Left ventricle myocardium inferior (tissue), 1 donor: Measurements from ENCODE around the gene WNT11. TPM values are rescaled to one million over a fixed set of nuclear protein-coding genes. Genes with fewer than 3 reads are reported as not detected.

ENCODE experiments used
- DNase-seq: peaks from one replicate; pipeline ENCODE4 v3.0.0-alpha.2; 2020
- H3K27ac ChIP-seq: fragments of 200-600 bp; replicated peaks from 2 replicates; pipeline ENCODE4 v1.8.0; 2021
- H3K27me3 ChIP-seq: fragments of 200-600 bp; 2 replicates; pipeline ENCODE4 v1.8.0; 2021; ENCODE audit warnings: low read depth
- H3K36me3 ChIP-seq: fragments of 200-600 bp; 2 replicates; pipeline ENCODE4 v1.8.0; 2021
- H3K4me1 ChIP-seq: fragments of 200-600 bp; 2 replicates; pipeline ENCODE4 v1.8.0; 2021
- H3K4me3 ChIP-seq: fragments of 200-600 bp; 2 replicates; pipeline ENCODE4 v1.8.0; 2021; ENCODE audit warnings: mild to moderate bottlenecking, moderate library complexity
- H3K9me3 ChIP-seq: fragments of 200-600 bp; replicated peaks from 2 replicates; pipeline ENCODE4 v1.8.0; 2021
- CTCF ChIP-seq: fragments of 200-600 bp; IDR thresholded peaks from 2 replicates; pipeline ENCODE4 v1.8.0; 2021; ENCODE audit warnings: antibody characterized with exemption, mild to moderate bottlenecking, borderline replicate concordance
- intact Hi-C: fragments of 100-400 bp; cut with micrococcal nuclease; formaldehyde crosslinking; loops from one replicate; pipeline ENCODE4 v1.11.0; 2022
- total RNA-seq: library from RNA; stranded (reverse); fragmentation: NEBNext Ultra II Directional; extraction: Animal tissue kit (Norgen Biotek cat#: 25700); gene quantifications from one replicate; pipeline ENCODE4 v1.2.1, GENCODE V29; 2021
- donor health status: DM: no; HTN: yes; CAD: no; lungs with severe emphysema.

Gene WNT11
- total RNA-seq, 1 donor from 2014 or later = 22.7 TPM

DNA sequence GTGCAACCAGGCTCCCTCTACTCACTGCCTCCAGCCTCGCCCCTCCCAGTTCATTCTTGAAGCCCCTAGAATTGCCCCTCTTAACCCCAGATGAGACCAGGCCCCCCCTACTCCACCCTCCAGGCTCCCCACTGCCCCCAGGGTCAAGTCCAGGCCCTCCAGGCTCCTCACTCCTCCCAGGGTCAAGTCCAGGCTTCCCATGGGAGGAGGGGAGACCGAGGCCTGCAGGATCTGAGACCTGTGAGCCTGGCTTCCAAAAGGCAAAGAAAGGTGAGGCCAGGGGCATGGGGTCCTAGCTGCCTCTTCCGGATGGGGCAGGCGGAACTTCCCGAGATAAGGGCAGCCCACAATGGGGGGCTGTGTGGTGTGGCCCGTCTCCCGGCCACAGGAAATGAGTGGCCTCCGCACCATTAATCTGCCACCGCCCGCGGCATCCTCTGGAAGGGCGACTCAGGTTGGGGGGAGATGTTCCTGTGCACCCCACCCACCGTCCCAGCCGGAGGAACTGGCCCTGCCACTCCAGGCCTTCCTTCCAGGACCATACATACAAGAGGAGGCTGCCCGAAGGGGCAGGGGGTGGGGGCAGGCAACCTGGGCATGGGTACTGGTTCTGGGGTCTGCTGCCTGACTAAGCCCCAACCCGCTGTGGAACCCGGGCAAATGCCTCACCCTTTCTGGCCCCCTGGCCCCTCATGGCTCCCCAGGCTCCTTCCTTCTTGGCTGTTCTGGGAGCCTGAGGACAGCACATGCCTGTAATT lies 35.1 kb upstream of the WNT11 start:
- H3K9me3 ChIP-seq = no peaks in the 10 kb centered on the region
- peaks cover 4% of the 10 kb centered on the region for H3K4me1 ChIP-seq
- peaks cover 36% of the 10 kb centered on the region for H3K27me3 ChIP-seq
- intact Hi-C loops = no loop called here
- TF ChIP-seq CTCF = no peak
- H3K36me3 ChIP-seq = no peaks in the 10 kb centered on the region
- DNase-seq = no peak
- no peak overlapping the region for H3K4me3 ChIP-seq
- no peak overlapping the region for H3K27ac ChIP-seq

DNA sequence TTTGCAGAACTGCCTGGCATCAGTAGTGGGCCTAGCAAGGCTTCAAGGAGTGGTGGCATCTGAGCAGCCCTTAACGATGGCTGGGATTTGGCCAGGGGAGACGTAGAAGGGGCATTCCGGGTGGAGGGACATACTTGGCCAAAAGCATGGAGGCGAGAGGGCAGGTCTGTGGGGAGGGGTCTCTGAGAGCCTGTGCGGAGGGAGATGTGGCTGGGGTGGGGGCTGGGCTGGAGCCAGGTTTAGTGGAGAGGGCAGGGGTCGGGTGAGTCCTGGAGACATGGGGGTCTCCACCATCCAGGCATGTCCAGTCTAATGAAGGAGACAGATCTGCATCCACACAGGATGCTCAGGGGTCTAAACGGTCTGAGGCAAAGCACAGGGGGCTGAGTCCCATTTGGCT lies 34.4 kb upstream of the WNT11 start:
- intact Hi-C loops = no loop called here
- DNase-seq = no peak
- TF ChIP-seq CTCF = no peak
- peaks cover 10% of the 10 kb centered on the region for H3K4me1 ChIP-seq
- H3K4me3 ChIP-seq = no peak overlapping the region
- no peak overlapping the region for H3K27ac ChIP-seq
- H3K36me3 ChIP-seq = no peaks in the 10 kb centered on the region
- peaks cover 36% of the 10 kb centered on the region for H3K27me3 ChIP-seq
- H3K9me3 ChIP-seq = no peaks in the 10 kb centered on the region

GRCh38 chr11:76240161-76240540 lies 33.8 kb upstream of the WNT11 start:
- no peak overlapping the region for H3K4me3 ChIP-seq
- peaks cover 15% of the 10 kb centered on the region for H3K4me1 ChIP-seq
- peaks cover 36% of the 10 kb centered on the region for H3K27me3 ChIP-seq
- no peaks in the 10 kb centered on the region for H3K9me3 ChIP-seq
- intact Hi-C loops = no loop called here
- TF ChIP-seq CTCF = no peak
- DNase-seq = no peak
- H3K36me3 ChIP-seq = no peaks in the 10 kb centered on the region
- no peak overlapping the region for H3K27ac ChIP-seq

DNA sequence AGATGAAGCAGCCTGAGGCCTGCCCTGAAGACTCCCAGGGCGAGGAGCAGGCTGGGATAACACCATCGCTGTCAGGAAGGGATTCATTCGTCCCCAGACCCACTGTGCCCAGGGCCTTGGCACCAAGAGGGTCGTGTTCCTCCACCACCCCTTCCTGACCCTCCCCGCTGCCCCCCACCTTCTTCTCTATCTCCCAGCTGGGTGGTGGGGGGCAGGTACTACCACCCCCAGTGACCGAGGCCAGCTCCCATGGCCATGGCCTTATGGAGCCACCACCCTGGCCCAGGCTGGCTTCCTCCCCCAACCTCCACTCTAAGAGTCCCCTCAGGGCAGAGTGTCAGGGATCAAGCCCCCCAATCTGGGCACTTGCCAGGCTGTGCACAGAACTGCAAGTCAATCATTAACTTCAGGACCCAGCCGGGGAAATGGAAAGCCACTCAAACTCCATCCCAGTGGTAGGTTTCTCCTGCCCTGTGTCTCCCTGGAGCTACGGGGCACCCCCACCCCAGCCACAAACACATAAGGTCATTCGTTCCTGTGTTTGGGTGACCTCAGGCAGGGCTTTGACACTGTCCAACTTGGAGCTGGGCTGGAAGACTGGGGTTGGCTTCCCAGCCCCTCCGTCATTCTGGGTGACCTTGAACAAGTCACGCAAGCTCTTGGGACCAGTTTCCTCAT lies 33.3 kb upstream of the WNT11 start:
- peaks cover 34% of the 10 kb centered on the region for H3K27me3 ChIP-seq
- H3K9me3 ChIP-seq = no peaks in the 10 kb centered on the region
- DNase-seq = peak; percentile 10
- TF ChIP-seq CTCF = no peak
- peaks cover 20% of the 10 kb centered on the region for H3K4me1 ChIP-seq
- H3K27ac ChIP-seq = no peak overlapping the region
- no peaks in the 10 kb centered on the region for H3K36me3 ChIP-seq
- H3K4me3 ChIP-seq = no peak overlapping the region
- intact Hi-C loops = no loop called here

DNA sequence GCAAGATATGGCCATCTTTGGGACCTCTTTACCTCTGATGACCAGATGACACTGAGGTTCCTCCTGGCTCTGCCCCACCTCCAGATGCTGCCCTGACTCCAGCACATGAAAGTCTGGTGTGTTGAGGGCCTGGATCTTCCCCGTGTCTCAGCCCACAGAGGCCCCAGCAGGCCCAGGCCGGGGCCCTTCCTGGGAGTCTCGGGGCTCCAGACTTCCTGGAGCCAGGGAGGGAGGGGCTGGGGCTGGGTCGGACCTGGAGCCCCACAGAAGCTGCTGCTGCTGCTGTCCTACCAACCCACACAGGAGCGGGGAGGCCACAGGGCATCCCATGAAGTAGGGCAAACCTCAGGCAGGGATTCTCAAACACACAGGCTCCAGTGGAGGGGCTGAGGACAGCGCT lies 32.2 kb upstream of the WNT11 start:
- H3K9me3 ChIP-seq = no peaks in the 10 kb centered on the region
- peaks cover 24% of the 10 kb centered on the region for H3K27me3 ChIP-seq
- no peaks in the 10 kb centered on the region for H3K36me3 ChIP-seq
- intact Hi-C loops = no loop called here
- H3K4me3 ChIP-seq = no peak overlapping the region
- H3K4me1 ChIP-seq = peaks cover 29% of the 10 kb centered on the region
- H3K27ac ChIP-seq = no peak overlapping the region
- no peak for TF ChIP-seq CTCF
- DNase-seq = no peak
